GM23248 (cell line): Measurements from ENCODE around the gene SYCP1. TPM values are rescaled to one million over a fixed set of nuclear protein-coding genes. Genes with fewer than 3 reads are reported as not detected.

Source experiments
- DNase-seq: peaks from one replicate; pipeline ENCODE4 v3.0.0-alpha.2; 2015
- H2AFZ ChIP-seq: fragments of 200-600 bp; sonication (generic); 2 replicates; pipeline ENCODE4 v1.6.1; 2016; ENCODE audit warnings: antibody characterized with exemption
- H3F3A ChIP-seq: fragments of 200-600 bp; sonication (generic); 2 replicates; pipeline ENCODE4 v1.6.1; 2016; ENCODE audit warnings: mild to moderate bottlenecking, antibody characterized with exemption, mixed run types; ENCODE audit not compliant: insufficient read depth
- H3K27ac ChIP-seq: fragments of 200-600 bp; sonication (generic); 2 replicates; pipeline ENCODE4 v1.5.1; 2016; ENCODE audit warnings: mild to moderate bottlenecking
- H3K27me3 ChIP-seq: fragments of 200-600 bp; sonication (generic); replicated peaks from 2 replicates; pipeline ENCODE4 v1.6.1; 2016; ENCODE audit warnings: mild to moderate bottlenecking; ENCODE audit not compliant: insufficient read depth
- H3K36me3 ChIP-seq: fragments of 200-600 bp; sonication (generic); 2 replicates; pipeline ENCODE4 v1.6.1; 2016; ENCODE audit warnings: low read depth, mild to moderate bottlenecking
- H3K4me1 ChIP-seq: fragments of 200-600 bp; sonication (generic); 2 replicates; pipeline ENCODE4 v1.6.1; 2016; ENCODE audit warnings: mild to moderate bottlenecking; ENCODE audit not compliant: insufficient read depth
- H3K4me2 ChIP-seq: fragments of 200-600 bp; sonication (generic); one replicate; pipeline ENCODE4 v1.6.1; 2016; ENCODE audit warnings: mild to moderate bottlenecking; ENCODE audit not compliant: unreplicated experiment
- H3K4me3 ChIP-seq: fragments of 200-600 bp; sonication (generic); 2 replicates; pipeline ENCODE4 v1.5.1; 2016; ENCODE audit warnings: mild to moderate bottlenecking
- H3K79me2 ChIP-seq: fragments of 200-600 bp; sonication (generic); 2 replicates; pipeline ENCODE4 v1.6.1; 2016; ENCODE audit warnings: mild to moderate bottlenecking; ENCODE audit not compliant: insufficient read depth
- H3K9ac ChIP-seq: fragments of 200-600 bp; sonication (generic); 2 replicates; pipeline ENCODE4 v1.6.1; 2016; ENCODE audit warnings: mild to moderate bottlenecking
- H3K9me2 ChIP-seq: fragments of 200-600 bp; sonication (generic); 2 replicates; pipeline ENCODE4 v1.6.1; 2016; ENCODE audit warnings: mixed run types, mild to moderate bottlenecking, moderate library complexity; ENCODE audit not compliant: insufficient read depth
- H3K9me3 ChIP-seq: fragments of 200-600 bp; sonication (generic); one replicate; pipeline ENCODE4 v1.6.1; 2017; ENCODE audit warnings: low read depth
- H4K20me1 ChIP-seq: fragments of 200-600 bp; sonication (generic); 2 replicates; pipeline ENCODE4 v1.6.0; 2016; ENCODE audit not compliant: insufficient read depth
- EZH2 ChIP-seq: fragments of 200-600 bp; sonication (generic); IDR thresholded peaks from 2 replicates; pipeline ENCODE4 v1.6.1; 2018; ENCODE audit warnings: antibody characterized with exemption, mild to moderate bottlenecking; ENCODE audit not compliant: insufficient read depth, poor library complexity, severe bottlenecking
- EZH2phosphoT487 ChIP-seq: fragments of 200-600 bp; sonication (generic); IDR thresholded peaks from 2 replicates; pipeline ENCODE4 v1.6.1; 2018; ENCODE audit warnings: antibody characterized with exemption, moderate library complexity, mild to moderate bottlenecking, low read depth; ENCODE audit not compliant: insufficient read depth
- WGBS, 2 experiments: methylation state at CpG; one replicate each; pipeline ENCODE4 v1.1.6; 2015 to 2017; ENCODE audit warnings: low lambda C conversion rate in 2 of 2, low coverage in 1 of 2; ENCODE audit errors: missing lambda C conversion rate in 2 of 2; 5-methylcytosine and 5-hydroxymethylcytosine counted together
- in situ Hi-C: fragments of 300-500 bp; cut with MboI; formaldehyde crosslinking; loops from 2 replicates; pipeline ENCODE4 v1.15.0; 2020
- polyA plus RNA-seq: library from polyadenylated mRNA; unstranded; fragments of >200 nt; fragmentation: Nextera tagmentation; extraction: Ambion mirVana; gene quantifications from 2 replicates; pipeline ENCODE4 v1.2.1, GENCODE V29; 2016
- total RNA-seq: library from RNA; depleted of rRNA; stranded (reverse); fragments of >200 nt; shearing (Covaris generic); gene quantifications from 2 replicates; pipeline ENCODE4 v1.2.3, GENCODE V29; 2014

SYCP1 gene
- total and polyA plus RNA-seq, 2 experiments from 2014 or later, result not detected

- H3K4me3 ChIP-seq, result no peak overlapping the region
- 28 to 30% methylated on average over 4 of the region's 4 CpGs for WGBS, 2 experiments
- H3K79me2 ChIP-seq, result no peaks in the 10 kb centered on the region
- no peak overlapping the region for H3K4me2 ChIP-seq
- no peaks in the 10 kb centered on the region for H3K9me3 ChIP-seq
- H3K27ac ChIP-seq, result no peak overlapping the region
- DNase-seq, result peak; percentile 47
- no peak overlapping the region for H2AFZ ChIP-seq
- H3K9me2 ChIP-seq, result no peaks in the 10 kb centered on the region
- H3K9ac ChIP-seq, result no peak overlapping the region
- no peaks in the 10 kb centered on the region for H3F3A ChIP-seq
- no peaks in the 10 kb centered on the region for H3K36me3 ChIP-seq
- no peak for TF ChIP-seq EZH2phosphoT487
- no peak for TF ChIP-seq EZH2
- no peaks in the 10 kb centered on the region for H4K20me1 ChIP-seq
- H3K27me3 ChIP-seq, result no peaks in the 10 kb centered on the region
- in situ Hi-C loops, result loop anchor here (10.0 kb wide), 2 partner anchors 135 to 625 kb away; no protein-coding TSS in a partner anchor
- no peaks in the 10 kb centered on the region for H3K4me1 ChIP-seq
Observed at GRCh38 chr1:114979278-114979891, 124.7 kb downstream of the SYCP1 start.

GRCh38 chr1:114982251-114982650, 127.6 kb downstream of the SYCP1 start:
- Histone ChIP-seq H3F3A (peaks cover 6% of the 10 kb centered on the region; the same call in 1 of the 2 replicates), H3K4me2 (no peak overlapping the region), H3K4me3 (no peak overlapping the region), H2AFZ (no peak overlapping the region), H3K9ac (no peak overlapping the region), H3K9me2 (no peaks in the 10 kb centered on the region), H3K79me2 (no peaks in the 10 kb centered on the region), H3K4me1 (peaks cover 9% of the 10 kb centered on the region; the same call in 1 of the 2 replicates), H3K27ac (no peak overlapping the region), H3K36me3 (no peaks in the 10 kb centered on the region), H4K20me1 (no peaks in the 10 kb centered on the region), H3K9me3 (no peaks in the 10 kb centered on the region), H3K27me3 (no peaks in the 10 kb centered on the region)
- DNase-seq, result no peak
- WGBS, 2 experiments, result 38 to 52% methylated on average over 1 of the region's 1 CpG
- in situ Hi-C loops, result no loop called here
- TF ChIP-seq EZH2, result no peak
- no peak for TF ChIP-seq EZH2phosphoT487

- Histone ChIP-seq H3K4me3 (no peak overlapping the region), H3K79me2 (no peaks in the 10 kb centered on the region), H3K9ac (no peak overlapping the region), H3K36me3 (no peaks in the 10 kb centered on the region), H3K27ac (peak overlapping the region; percentile 53), H3K9me3 (no peaks in the 10 kb centered on the region), H3K4me1 (peaks cover 9% of the 10 kb centered on the region; the same call in 1 of the 2 replicates), H4K20me1 (no peaks in the 10 kb centered on the region), H3K9me2 (no peaks in the 10 kb centered on the region), H3K4me2 (peak overlapping the region; percentile 0), H3K27me3 (no peaks in the 10 kb centered on the region), H3F3A (peaks cover 6% of the 10 kb centered on the region; the same call in 1 of the 2 replicates), H2AFZ (no peak overlapping the region)
- in situ Hi-C loops, result no loop called here
- TF ChIP-seq EZH2, result no peak
- TF ChIP-seq EZH2phosphoT487, result no peak
- DNase-seq, result peak; percentile 88
Observed at GRCh38 chr1:114986286-114986685, 131.6 kb downstream of the SYCP1 start.

GRCh38 chr1:114988095-114988494, 133.4 kb downstream of the SYCP1 start:
- no peaks in the 10 kb centered on the region for H4K20me1 ChIP-seq
- in situ Hi-C loops, result no loop called here
- no peaks in the 10 kb centered on the region for H3K36me3 ChIP-seq
- H3K79me2 ChIP-seq, result no peaks in the 10 kb centered on the region
- H3K27ac ChIP-seq, result no peak overlapping the region
- WGBS, 2 experiments, result 45 to 65% methylated on average over 1 of the region's 1 CpG
- H3K4me3 ChIP-seq, result no peak overlapping the region
- no peaks in the 10 kb centered on the region for H3K9me2 ChIP-seq
- H3K4me1 ChIP-seq, result peaks cover 9% of the 10 kb centered on the region; the same call in 1 of the 2 replicates
- H2AFZ ChIP-seq, result no peak overlapping the region
- no peak overlapping the region for H3K4me2 ChIP-seq
- DNase-seq, result no peak
- no peak for TF ChIP-seq EZH2
- TF ChIP-seq EZH2phosphoT487, result no peak
- no peaks in the 10 kb centered on the region for H3K27me3 ChIP-seq
- peaks cover 6% of the 10 kb centered on the region; the same call in 1 of the 2 replicates for H3F3A ChIP-seq
- no peak overlapping the region for H3K9ac ChIP-seq
- no peaks in the 10 kb centered on the region for H3K9me3 ChIP-seq
